Pons (tissue), 1 donor: ENCODE measurements around the gene PRKAG3.

Experiments
- DNase-seq: peaks from one replicate; pipeline ENCODE4 v3.0.0-alpha.2; 2016; ENCODE audit warnings: low spot score

Gene PRKAG3

DNA sequence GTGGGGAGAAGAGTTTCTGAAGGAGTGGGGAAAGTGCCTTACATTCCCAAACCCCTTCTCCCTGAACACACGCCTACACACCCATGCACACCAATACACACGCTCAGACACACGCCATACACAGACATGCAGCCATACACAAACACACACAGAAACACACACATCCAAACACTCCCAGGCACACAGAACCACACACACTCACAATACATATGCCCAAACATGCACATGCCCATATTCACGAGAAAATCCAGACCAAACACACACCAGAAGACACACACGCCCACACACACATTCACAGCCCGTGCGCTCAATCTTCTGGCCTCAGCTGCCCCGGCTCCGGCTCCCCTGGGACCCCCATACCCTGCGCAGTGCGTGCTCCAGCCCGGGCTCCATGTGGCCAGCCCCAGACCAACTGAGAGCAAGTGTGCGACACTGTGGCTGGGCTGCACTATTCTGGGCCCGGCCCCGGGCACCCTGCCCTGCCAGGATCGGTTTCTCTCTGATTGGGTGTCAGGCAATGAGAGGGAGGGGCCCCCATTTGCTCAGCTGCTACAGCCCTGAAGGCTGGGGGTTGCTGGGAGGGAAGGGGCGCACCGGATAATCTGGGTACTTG lies at the start of gene PRKAG3:
PRKAG3 (minus strand) TSS at position 426 of the 613 bp plus-strand sequence.
- DNase-seq, result no peak

DNA sequence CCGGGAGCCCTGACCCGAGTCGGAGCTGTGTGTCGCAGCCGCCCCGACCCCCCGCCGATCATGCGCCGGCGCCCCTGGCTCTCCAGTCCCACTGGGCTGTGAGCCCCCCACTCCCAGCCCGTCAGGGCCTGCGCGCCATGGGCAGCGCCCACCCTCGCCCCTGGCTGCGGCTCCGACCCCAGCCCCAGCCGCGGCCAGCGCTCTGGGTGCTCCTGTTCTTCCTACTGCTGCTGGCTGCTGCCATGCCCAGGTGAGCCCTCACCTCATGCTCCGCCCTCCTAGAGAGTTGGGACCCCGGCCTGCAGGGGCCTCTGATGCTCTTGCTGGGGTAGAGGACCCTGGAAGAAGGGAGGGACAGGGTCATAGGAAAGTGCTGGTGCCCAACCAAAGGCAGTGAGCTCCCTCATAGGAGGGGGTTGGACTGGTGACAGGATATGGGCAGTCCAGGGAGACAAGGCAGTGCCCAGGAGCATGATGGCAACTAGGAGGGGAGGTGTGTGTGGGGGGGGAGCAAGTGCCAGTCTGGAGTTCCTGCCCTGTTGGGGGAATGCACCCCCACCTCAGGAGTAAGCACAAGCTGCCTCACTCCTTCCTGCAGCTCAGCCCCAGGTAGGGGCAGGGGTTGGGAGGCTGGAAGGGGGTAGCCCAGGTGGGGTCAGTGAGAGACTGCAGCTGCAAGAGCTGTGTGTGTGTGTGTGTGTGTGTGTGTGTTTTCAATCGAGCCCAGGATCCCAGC lies 49.4 kb upstream of the PRKAG3 start:
- DNase-seq, result no peak

GRCh38 chr2:218880102-218880858 lies 48.7 kb upstream of the PRKAG3 start, which contains the start of gene WNT10A:
WNT10A (plus strand) TSS chr2:218880852; CDS start chr2:218880996, 144 bp downstream.
- no peak for DNase-seq

DNA sequence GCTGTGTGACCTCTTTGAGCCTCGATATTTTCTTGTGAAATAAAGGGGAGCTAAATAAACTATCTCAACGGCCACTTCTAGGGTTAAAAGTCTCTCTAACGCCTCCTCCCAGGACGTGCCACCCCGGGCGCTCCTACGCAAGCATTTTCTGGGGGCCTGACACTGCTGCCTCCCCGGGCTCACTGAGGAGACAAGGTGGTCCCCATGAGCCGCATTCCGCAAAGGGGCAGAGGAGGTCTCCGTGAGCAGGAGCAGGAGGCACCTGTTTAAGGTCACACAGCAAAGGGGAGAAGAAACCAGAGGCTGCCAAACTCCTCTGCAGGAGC lies 48.1 kb upstream of the PRKAG3 start:
- DNase-seq, result no peak

DNA sequence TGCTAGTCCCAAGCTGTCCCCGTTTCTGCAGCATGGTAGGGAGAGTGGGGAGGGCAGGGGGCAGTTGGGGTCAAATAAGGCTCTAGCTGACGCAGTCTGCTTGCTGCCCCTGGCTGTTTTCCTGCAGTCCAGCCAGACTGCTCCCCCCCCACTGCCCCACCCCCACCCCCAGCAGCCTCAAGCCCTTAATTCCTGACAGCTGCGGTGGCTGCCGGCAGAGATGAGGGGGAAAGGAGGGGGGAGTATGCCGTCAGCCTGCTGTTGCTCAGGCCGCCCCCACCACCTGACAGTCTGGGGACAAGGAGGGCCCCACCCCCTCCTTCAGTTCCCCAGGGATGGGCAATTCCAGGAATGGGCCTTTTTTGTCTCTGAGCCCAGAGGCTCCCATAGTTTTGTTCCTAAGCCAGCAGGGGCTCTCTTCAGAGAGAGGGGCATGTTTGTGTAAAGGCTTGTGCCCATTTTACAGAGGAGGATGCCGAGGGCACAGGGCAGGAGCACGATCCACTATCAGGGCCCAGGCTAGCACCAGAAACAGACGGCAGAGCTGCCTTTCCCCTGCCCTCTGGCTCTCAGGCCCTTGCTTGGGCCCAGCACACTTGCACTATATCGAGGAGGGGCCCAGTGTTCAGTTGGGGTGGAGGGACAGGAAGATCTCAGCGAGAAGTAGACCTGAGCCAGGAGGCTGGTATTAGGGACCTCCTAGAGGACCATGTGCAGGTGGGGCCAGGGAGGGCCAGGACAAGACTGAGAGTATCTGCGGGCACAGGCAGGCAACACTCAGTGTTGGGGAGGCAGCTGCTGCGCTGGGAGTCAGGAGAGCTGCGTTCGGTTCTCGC lies 47.5 kb upstream of the PRKAG3 start:
- no peak for DNase-seq

GRCh38 chr2:218878486-218878885 lies 46.9 kb upstream of the PRKAG3 start:
- DNase-seq, result no peak

GRCh38 chr2:218877891-218878290 lies 46.3 kb upstream of the PRKAG3 start:
- DNase-seq, result no peak

DNA sequence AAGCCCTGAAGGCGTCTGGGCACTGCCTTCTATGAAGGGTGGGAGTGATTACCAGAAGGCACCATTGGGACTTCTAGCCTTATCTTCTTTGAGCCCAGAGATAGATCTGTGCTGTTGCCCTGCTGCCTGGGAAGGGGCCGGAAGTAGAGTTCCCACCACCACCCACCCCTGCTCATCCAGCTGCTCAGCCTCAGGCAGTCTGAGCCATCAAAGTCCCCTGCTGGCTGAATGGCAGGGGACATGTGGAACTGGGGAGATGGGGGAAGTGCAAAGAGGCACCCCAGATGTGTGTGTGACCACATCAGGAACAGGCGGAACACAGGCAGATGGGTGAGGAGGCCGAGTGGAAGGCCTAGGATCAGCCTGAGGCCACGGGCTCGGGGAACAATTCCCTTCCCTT lies 45.7 kb upstream of the PRKAG3 start:
- DNase-seq, result no peak

- peak; percentile 78 for DNase-seq
Measured at GRCh38 chr2:218876562-218877219, 45.1 kb upstream of the PRKAG3 start.

- DNase-seq, result no peak
Measured at GRCh38 chr2:218875692-218876246, 44.2 kb upstream of the PRKAG3 start.

GRCh38 chr2:218873359-218874194 lies 42.0 kb upstream of the PRKAG3 start:
- no peak for DNase-seq

GRCh38 chr2:218872645-218873358 lies 41.2 kb upstream of the PRKAG3 start:
- DNase-seq, result no peak

GRCh38 chr2:218871345-218872302 lies 40.0 kb upstream of the PRKAG3 start:
- DNase-seq, result no peak

- no peak for DNase-seq
Measured at GRCh38 chr2:218870984-218871344, 39.4 kb upstream of the PRKAG3 start.

- no peak for DNase-seq
Measured at GRCh38 chr2:218869064-218869463, 37.5 kb upstream of the PRKAG3 start.

- DNase-seq, result no peak
Measured at GRCh38 chr2:218867900-218868299, 36.3 kb upstream of the PRKAG3 start.

GRCh38 chr2:218865999-218866398 lies 34.4 kb upstream of the PRKAG3 start:
- no peak for DNase-seq

GRCh38 chr2:218865396-218865795 lies 33.8 kb upstream of the PRKAG3 start:
- DNase-seq, result no peak
